WI38 (cell line): ENCODE results near the gene ITGAD.

Source experiments
- H3K4me3 ChIP-seq: 2 replicates; pipeline ENCODE4 v1.5.1; 2011; ENCODE audit warnings: low read depth, mild to moderate bottlenecking, control low read depth, low read length
- CTCF ChIP-seq: IDR thresholded peaks from 2 replicates; pipeline ENCODE4 v1.5.1; 2012; ENCODE audit warnings: low read depth, mild to moderate bottlenecking, control low read depth, low read length

The ITGAD gene

GRCh38 chr16:31361201-31362110 lies 31.7 kb upstream of the ITGAD start:
- H3K4me3 ChIP-seq: no peak overlapping the region
- no peak for TF ChIP-seq CTCF

- no peak overlapping the region for H3K4me3 ChIP-seq
- TF ChIP-seq CTCF: no peak
Measured at GRCh38 chr16:31362476-31363405, 30.4 kb upstream of the ITGAD start.

- no peak for TF ChIP-seq CTCF
- H3K4me3 ChIP-seq: no peak overlapping the region
Measured at GRCh38 chr16:31363721-31364120, 29.4 kb upstream of the ITGAD start.

- no peak overlapping the region for H3K4me3 ChIP-seq
- TF ChIP-seq CTCF: no peak
Measured at GRCh38 chr16:31364421-31364820, 28.7 kb upstream of the ITGAD start.

GRCh38 chr16:31365131-31365865 lies 27.8 kb upstream of the ITGAD start:
- H3K4me3 ChIP-seq: no peak overlapping the region
- no peak for TF ChIP-seq CTCF

- no peak for TF ChIP-seq CTCF
- H3K4me3 ChIP-seq: no peak overlapping the region
Measured at GRCh38 chr16:31367853-31368252, 25.3 kb upstream of the ITGAD start.
